HG03103 (cell line): ENCODE data around the gene ALPL.
A peak's percentile ranks its signal among the peaks of the same experiment; 100 is the strongest.
"Not testable (repeated sequence)": the region's sequence is repeated elsewhere in the genome, so short reads cannot be mapped to it uniquely, and the experiment has no call there.

ENCODE experiments used
- ATAC-seq: cut with Tn5 transposase; IDR thresholded peaks from one replicate; pipeline ENCODE4 v1.9.1; 2021; ENCODE audit warnings: low read depth; ENCODE audit not compliant: unreplicated experiment

The ALPL gene

GRCh38 chr1:21506804-21507203, 2.4 kb upstream of the ALPL start:
- ATAC-seq: no peak

DNA sequence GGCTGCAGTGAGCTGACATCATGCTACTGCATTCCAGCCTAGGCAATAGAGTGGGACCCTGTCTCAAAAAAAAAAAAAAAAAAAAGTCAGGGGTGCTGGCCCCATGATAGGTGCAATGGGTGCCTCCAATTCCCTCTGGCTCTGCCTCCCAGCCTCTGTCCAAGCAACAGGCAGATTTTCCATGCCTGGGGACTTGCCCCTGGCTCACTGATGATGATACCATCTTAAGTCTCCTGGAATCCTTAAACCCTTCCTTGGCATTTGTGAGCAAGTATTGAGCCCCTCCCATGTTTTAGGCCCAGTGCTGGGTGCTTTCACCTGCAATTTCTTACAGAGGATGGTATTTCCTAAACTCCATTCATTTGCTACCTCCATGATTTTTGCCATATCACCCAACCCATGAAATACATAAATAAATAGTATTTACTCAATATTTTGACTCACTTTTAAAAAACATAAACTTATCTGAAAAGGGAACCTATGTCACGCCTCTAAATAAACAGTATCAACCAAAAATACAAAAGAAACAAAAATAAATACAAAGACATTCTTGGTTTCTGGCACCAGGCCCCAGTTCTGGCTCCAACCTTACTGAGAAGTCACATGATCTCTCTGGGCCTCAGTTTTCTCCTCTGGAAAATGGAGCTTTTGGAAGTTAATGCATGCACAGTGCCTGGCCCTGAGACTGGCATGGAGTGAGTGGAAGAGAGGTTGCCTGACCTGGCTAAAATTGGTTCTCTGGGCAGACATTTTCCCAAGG, 1.5 kb upstream of the ALPL start:
- ATAC-seq: no peak

GRCh38 chr1:21508580-21509350, 458 bp upstream of the ALPL start:
- ATAC-seq: no peak

DNA sequence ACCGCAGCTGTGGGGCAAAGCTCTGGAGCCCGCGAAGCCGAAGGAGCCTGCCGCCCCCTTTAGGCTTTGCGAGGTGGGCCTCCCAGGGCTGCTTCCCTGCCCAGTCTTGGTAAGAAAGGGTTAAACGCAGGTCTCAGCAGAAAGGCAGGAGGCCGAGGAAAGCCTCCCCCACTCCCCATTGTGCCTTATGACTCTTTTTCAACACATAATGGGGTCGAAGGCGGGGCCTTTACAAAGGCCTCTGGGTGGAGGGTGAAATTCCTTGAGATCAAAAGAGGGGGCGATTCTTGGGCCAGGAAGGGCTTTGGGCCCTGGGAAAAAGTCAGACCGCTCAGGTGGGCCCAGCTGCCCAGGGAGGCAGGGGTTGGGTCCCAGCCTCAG, 880 bp downstream of the ALPL start:
- ATAC-seq: no peak

DNA sequence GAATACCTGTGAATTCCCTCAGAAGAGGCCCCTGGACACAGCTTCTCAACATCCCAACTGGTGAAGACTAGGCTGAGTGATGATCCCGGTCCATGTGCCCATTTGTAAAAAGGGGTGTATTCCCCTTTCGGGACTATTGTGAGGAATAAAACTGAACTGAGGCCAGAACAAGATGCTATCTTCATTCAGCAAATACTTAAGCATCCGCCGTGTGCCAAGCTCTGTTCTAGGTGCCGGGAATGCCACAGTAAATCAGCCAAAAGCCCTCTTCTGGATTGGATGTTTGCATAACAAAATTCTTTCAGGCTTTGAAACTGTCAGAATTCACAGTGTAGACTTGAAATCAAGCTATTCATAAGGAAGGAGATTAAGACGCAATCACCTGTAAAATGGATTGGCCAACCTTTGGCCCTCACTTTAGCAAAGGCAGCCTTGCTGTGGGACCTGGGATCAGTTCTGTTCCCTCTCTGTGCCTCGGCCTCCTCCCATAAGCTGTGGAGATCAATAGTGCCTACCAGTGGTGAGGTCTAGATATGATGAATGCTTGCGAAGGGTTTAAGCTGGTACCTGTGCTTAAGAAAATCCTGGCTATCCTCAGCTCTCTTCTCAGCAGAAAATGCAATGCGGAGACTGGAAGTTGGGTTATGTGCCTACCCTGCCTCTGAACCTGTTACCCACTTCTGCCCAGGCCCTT, 1.8 kb downstream of the ALPL start:
- no peak for ATAC-seq

DNA sequence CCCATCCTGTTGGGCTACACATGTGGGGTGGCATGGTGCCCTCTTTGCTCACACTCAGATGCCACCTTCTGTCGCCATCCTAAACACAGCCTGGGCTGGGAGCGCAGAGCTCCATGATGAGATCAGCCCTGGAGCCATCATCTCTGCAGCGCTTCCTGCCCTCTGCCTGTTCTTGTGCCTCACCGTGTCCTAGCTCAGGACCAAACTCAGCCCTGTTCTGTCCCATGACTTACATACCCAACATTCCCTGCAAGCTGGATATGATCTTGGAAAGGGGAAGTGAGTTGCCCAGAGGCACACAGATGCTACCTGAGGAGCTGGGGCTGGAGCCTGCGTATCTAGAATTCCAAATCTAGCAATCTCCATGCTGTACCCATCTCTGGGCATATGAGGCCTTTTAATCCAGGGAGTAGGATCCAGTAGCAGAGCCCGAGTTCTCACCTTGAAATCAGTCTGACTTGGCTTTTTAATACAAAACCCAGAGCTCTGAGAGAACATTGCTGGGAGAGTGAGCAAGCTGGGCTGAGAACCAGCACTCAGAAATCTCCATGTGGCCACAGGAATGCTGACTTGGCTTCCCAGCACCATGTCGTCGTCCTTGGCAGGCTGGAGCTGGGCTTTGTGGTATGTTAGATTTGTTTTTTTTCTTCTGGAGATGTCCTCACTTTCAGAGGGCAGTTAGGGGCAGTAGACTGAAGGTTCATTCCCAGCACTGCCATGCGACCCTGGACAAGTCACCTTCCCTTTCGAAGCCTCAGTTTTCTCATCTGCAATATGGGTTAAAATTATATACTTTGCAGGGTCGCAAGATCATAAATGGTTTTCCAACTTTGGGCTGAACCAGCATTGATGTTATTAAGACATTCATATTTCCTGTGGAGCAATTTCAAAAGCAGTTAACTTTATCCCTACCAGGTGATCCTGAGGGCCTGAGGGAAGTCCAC, 2.6 kb downstream of the ALPL start:
- no peak for ATAC-seq

DNA sequence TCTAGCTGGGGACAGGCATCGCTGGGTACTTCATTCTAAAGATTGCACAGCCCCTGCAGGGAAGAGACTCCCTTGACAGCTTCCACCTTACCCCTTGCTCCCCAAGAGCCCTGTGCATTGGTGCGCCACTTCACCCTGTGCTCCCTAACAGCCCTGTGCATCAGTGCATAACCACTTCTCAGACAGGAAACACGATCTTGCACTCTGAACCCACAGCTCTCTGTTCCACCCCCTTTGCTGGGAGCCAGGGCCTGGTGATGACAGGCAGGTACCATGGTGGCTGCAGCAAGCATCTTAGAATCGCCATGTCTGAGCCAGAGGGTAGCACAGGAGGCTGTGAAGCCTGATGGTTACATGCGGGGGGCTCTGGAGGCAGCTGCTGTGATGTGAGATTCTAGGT, 5.0 kb downstream of the ALPL start:
- peak; percentile 80 for ATAC-seq

DNA sequence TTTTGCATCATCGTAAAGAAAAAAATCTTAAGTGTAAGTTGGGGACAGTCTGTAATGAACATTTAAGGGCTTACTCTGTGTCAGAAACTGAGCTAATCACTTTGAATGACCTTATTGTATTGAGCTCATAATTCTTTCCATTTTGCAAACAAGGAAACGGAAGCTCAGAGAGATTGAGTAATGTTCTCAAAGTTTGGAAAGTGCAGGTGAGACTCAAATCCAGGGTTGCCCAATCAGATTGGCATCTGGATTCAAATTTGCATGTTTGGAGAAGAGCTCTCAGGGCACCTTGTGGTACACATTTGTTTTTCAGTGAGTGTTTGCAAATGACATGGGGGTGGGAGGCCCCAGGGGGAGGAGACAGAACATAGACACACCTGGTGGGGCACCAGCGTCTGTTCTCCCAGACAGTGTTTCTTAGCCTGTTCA, 8.0 kb downstream of the ALPL start:
- no peak for ATAC-seq

- no peak for ATAC-seq
Measured at GRCh38 chr1:21517660-21518480, 8.6 kb downstream of the ALPL start.

- ATAC-seq: no peak
Measured at GRCh38 chr1:21518774-21519455, 9.7 kb downstream of the ALPL start.

DNA sequence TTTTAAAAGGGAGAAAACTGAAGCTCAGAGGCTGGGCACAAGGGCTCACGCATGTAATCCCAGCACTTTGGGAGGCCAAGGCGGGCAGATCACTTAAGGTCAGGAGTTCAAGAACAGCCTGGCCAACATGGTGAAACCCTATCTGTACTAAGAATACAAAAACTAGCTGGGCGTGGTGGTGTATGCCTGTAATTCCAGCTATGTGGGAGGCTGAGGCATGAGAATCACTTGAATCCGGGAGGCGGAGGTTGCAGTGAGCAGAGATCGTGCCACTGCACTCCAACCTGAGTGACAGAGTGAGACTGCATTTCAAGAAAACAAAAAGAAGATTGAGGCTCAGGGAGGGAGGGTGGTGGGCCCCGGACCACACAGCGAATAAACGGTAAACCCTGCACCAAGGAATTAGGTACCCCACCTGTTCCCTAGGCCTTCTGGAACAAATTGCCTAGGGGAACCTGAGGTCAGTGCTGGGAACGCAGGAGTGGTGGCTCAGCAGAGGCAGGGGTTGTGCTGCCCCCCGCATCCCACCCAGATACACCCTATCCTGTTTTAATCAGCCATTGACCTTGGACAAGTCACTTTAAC, 10.4 kb downstream of the ALPL start:
- not testable (repeated sequence) for ATAC-seq

DNA sequence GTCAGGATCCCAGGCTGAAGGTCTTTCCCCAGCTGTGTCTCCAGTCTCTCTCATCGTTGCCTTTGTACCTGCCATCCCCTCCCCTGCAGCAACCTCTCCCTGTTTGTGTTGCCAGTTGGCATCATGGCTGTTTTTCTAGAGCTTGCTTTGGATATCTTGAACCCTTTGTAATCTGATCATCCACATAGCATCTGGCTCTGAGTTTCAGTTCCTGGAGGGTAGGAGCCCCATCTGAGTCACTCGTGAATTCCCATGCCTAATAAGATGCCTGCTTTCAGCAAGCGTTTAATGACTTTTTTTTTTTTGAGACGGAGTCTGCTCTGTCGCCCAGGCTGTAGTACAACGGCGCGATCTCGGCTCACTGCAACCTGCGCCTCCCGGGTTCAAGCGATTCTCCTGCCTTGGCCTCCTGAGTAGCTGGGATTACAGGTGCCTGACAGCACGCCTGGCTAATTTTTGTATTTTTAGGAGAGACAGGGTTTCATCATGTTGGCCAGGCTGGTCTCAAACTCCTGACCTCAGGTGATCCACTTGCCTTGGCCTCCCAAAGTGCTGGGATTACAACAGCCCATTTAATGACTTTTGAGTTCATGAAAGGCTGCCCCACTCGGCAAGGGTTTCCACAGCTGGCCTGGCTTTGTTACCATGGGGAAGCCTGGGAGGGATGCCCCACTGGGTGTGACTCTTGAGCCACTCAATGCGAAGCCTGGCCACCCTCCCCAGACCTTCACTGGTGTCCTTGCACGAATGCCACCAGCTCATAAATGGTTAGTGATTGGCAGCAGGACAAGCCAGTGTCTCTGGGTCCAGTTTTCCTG, 11.9 kb downstream of the ALPL start:
- ATAC-seq: no peak

- ATAC-seq: no peak
Measured at GRCh38 chr1:21521717-21522060, 12.5 kb downstream of the ALPL start.

GRCh38 chr1:21522525-21523038, 13.4 kb downstream of the ALPL start:
- no peak for ATAC-seq

DNA sequence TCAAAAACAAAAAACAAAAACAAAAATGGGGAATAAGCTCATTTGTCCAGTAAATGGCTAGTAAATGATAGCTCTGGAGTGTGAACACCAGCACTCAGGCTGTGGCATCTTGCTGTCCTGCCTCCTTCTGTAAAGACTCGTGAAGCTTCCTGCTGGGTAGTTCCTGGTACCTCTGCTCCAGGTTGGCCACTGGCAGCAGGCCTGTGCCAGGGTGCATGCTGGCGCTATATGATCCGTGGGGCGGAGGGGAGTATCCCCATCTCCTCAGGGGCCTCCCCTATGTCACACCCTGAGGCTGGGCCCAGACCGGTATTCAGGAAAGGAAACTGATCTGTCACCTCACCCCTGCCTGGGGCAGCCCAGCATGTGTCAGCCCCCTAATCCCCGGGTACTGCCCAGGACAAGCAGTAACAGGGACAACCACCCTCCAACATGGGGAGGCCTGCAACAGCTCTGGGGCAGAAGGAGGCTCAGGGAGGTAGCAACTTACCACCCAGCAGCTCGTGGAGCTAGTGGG, 14.1 kb downstream of the ALPL start:
- no peak for ATAC-seq

DNA sequence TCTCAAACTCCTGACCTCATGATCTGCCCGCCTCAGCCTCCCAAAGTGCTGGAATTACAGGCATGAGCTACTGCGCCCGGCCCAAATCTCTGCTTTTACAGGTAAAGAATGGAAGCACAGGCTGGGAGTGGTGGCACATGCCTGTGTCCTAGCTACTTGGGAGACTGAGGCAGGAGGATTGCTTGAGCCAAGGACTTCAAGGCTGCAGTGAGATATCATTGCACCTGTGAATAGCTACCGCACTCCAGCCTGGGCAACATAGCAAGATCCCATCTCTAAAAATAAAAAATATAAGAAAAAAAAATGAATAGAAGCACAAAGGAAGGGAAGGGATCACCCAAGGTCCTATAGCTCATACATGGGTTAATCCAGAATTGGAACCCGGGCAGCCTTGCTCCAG, 15.0 kb downstream of the ALPL start:
- no peak for ATAC-seq

DNA sequence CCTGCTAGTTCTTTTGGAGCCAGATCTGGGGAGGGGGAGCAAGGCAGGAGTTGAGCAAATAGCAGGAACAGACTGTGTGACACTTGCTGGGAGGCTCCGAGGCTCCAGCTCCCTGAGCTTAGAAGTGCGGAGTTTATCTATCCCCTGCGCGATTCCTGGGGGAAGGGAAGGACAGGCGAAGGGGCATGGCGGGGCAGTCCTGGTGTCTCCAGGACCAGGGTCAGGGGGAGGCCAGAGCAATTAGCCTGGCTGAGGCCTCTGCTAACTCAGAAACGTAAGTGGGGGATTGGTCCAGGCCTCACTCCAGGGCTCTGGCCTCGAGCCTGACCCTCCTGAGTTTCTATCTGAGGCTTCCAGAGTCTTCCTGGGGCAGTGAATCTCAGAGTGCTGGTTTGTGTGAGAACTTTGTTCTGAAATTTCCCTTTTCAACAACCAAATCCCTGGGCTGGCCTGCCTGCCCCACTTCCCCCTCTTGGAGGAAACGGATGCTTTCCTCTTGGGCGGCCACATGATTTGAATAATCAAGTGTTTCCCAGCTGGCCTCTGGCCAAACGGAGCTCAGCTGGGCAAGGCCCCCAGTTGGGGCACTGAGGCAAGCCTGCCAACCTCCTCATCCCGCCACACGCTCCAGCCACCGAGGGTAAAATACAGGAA, 15.6 kb downstream of the ALPL start:
- ATAC-seq: no peak
